Prostate gland (tissue), 2 donors: ENCODE data around the gene MAP4K5.

Source experiments
- POLR2A ChIP-seq: fragments of 450-650 bp; IDR thresholded peaks from one replicate; pipeline ENCODE4 v1.6.1; 2016; ENCODE audit warnings: antibody characterized with exemption, mild to moderate bottlenecking
- POLR2AphosphoS5 ChIP-seq: sonication (generic); formaldehyde crosslinking; IDR thresholded peaks from one replicate; pipeline ENCODE4 v1.6.1; 2017; ENCODE audit warnings: antibody characterized with exemption
- TF ChIP-seq, protein P1 (sequence below), 4 experiments: fragments of 200-600 bp in 2 of 4; fragments of 450-650 bp in 2 of 4; sonication (generic) in 2 of 4; IDR thresholded peaks; 1 replicate in 3 of 4; 2 replicates in 1 of 4; pipeline ENCODE4 v1.5.1; 2016 to 2019; ENCODE audit warnings: antibody characterized with exemption in 4 of 4, mild to moderate bottlenecking in 2 of 4, moderate library complexity in 2 of 4

DNA sequence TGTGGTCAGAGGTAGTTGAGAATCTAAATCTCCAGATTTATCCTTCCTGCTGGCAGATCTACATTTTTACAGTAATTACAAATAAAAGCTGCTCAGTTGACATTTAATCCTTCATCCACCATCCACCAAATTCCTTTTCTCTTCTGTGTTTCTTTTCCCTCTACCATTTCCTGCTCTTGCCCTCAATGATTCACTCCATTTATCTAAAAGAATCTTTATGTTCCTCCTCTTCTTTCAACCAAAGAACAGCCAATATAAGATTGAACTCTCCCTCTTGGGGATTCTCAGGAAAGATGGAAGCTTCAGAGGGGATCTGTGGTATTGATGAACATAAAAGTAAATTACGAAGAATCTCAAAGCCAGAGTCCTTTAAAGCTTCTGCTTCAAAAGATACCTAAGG, 4.4 kb downstream of the MAP4K5 start:
- TF ChIP-seq, protein P1, sequence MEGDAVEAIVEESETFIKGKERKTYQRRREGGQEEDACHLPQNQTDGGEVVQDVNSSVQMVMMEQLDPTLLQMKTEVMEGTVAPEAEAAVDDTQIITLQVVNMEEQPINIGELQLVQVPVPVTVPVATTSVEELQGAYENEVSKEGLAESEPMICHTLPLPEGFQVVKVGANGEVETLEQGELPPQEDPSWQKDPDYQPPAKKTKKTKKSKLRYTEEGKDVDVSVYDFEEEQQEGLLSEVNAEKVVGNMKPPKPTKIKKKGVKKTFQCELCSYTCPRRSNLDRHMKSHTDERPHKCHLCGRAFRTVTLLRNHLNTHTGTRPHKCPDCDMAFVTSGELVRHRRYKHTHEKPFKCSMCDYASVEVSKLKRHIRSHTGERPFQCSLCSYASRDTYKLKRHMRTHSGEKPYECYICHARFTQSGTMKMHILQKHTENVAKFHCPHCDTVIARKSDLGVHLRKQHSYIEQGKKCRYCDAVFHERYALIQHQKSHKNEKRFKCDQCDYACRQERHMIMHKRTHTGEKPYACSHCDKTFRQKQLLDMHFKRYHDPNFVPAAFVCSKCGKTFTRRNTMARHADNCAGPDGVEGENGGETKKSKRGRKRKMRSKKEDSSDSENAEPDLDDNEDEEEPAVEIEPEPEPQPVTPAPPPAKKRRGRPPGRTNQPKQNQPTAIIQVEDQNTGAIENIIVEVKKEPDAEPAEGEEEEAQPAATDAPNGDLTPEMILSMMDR (IDR thresholded peaks at IDR 0.05): no peak
- TF ChIP-seq POLR2A (no peak), POLR2AphosphoS5 (no peak)
